Caco-2 (cell line): ENCODE data around the gene TSKS. TPM values are rescaled to one million over a fixed set of nuclear protein-coding genes. Genes with fewer than 3 reads are reported as not detected.

ENCODE experiments used
- BruUV-seq: library from RNA; stranded (reverse); fragments of 400-500 nt; replicated peaks from 2 replicates; lab custom pipeline; 2021; lab: Mats Ljungman, UMichigan
- CTCF ChIA-PET: fragments of 300-600 bp; sonication (Branson Sonifier 250); formaldehyde crosslinking; loops from one replicate; lab custom pipeline; 2022; ENCODE audit warnings: antibody characterized with exemption; lab: Charles Lee
- POLR2A ChIA-PET: fragments of 300-600 bp; sonication (Branson Sonifier 250); formaldehyde crosslinking; loops from one replicate; lab custom pipeline; 2022; ENCODE audit warnings: antibody characterized with exemption; lab: Charles Lee
- DNase-seq, 2 experiments: peaks; one replicate each; pipeline versions ENCODE4 v3.0.0 to v3.0.0-alpha.2; 2020 to 2022
- H3K27me3 ChIP-seq: replicated peaks from 2 replicates; pipeline ENCODE4 v1.6.0; 2011; ENCODE audit warnings: low read length; ENCODE audit not compliant: control insufficient read depth, insufficient read depth
- H3K36me3 ChIP-seq: 2 replicates; pipeline ENCODE4 v1.5.1; 2011; ENCODE audit warnings: low read length; ENCODE audit not compliant: control insufficient read depth, insufficient read depth
- H3K4me1 ChIP-seq: fragments of 250-450 bp; sonication (Bioruptor Pico); 2 replicates; pipeline ENCODE4 v1.5.1; 2020; ENCODE audit warnings: mild to moderate bottlenecking
- H3K4me3 ChIP-seq: 2 replicates; pipeline ENCODE4 v1.5.1; 2011; ENCODE audit warnings: low read depth, mild to moderate bottlenecking, control low read depth, low read length
- H3K9me3 ChIP-seq: fragments of 250-450 bp; sonication (Bioruptor Pico); 2 replicates; pipeline ENCODE4 v1.5.1; 2020; ENCODE audit warnings: mild to moderate bottlenecking, moderate library complexity
- H3K27ac Mint-ChIP-seq: one replicate; pipeline ENCODE4 v1.8.0; 2022; ENCODE audit warnings: mixed read lengths; ENCODE audit not compliant: unreplicated experiment
- H3K27me3 Mint-ChIP-seq: one replicate; pipeline ENCODE4 v1.8.0; 2022; ENCODE audit warnings: mixed read lengths; ENCODE audit not compliant: insufficient read depth, unreplicated experiment
- H3K36me3 Mint-ChIP-seq: one replicate; pipeline ENCODE4 v1.8.0; 2022; ENCODE audit warnings: mild to moderate bottlenecking, mixed read lengths; ENCODE audit not compliant: insufficient read depth, unreplicated experiment
- H3K4me1 Mint-ChIP-seq: one replicate; pipeline ENCODE4 v1.8.0; 2022; ENCODE audit warnings: low read depth, mixed read lengths; ENCODE audit not compliant: unreplicated experiment
- H3K4me3 Mint-ChIP-seq: one replicate; pipeline ENCODE4 v1.8.0; 2022; ENCODE audit warnings: mild to moderate bottlenecking, moderate library complexity, mixed read lengths; ENCODE audit not compliant: unreplicated experiment
- H3K9me3 Mint-ChIP-seq: one replicate; pipeline ENCODE4 v1.8.0; 2022; ENCODE audit warnings: mixed read lengths; ENCODE audit not compliant: unreplicated experiment
- CTCF ChIP-seq, 2 experiments: fragments of 200-600 bp in 1 of 2; IDR thresholded peaks; 1 replicate in 1 of 2; 2 replicates in 1 of 2; pipeline versions ENCODE4 v1.5.1 to v1.8.0; 2011 to 2022; ENCODE audit warnings: antibody characterized with exemption in 1 of 2, control low read depth in 1 of 2, inconsistent platforms in 1 of 2, low read depth in 1 of 2, low read length in 1 of 2, mild to moderate bottlenecking in 1 of 2, moderate library complexity in 1 of 2; ENCODE audit not compliant: insufficient read depth in 1 of 2, severe bottlenecking in 1 of 2, unreplicated experiment in 1 of 2
- intact Hi-C: fragments of 100-400 bp; cut with micrococcal nuclease; formaldehyde crosslinking; loops from one replicate; pipeline ENCODE4 v1.10.0; 2022; ENCODE audit not compliant: unreplicated experiment
- microRNA-seq: library from miRNA; unstranded; fragments of <30 nt; microRNA quantifications from one replicate; pipeline ENCODE4 v1.2.0, GENCODE V29; 2022
- total RNA-seq: library from RNA; stranded (reverse); gene quantifications from 2 replicates; pipeline ENCODE4 v1.2.3, GENCODE V29; 2022

Gene TSKS
- total RNA-seq, 1 experiment from 2014 or later = not detected

GRCh38 chr19:49690656-49691242 lies 72.4 kb downstream of the TSKS start, which contains the start of gene CPT1C:
Gene CPT1C, plus strand, starts transcription at chr19:49691116. Its CDS starts 1,137 bp downstream, at chr19:49692253.
- peak within 1 kb of the TSS; percentile 60 for H3K27ac Mint-ChIP-seq
- H3K27me3 Mint-ChIP-seq = no peaks in the 10 kb centered on the region
- no peak within 1 kb of the TSS for H3K4me3 ChIP-seq
- no peak for TF ChIP-seq CTCF (IDR thresholded peaks at IDR 0.05; ENCODE audit: insufficient read depth in 1 of 2, low read depth in 1 of 2, low read length in 1 of 2, severe bottlenecking in 1 of 2, unreplicated experiment in 1 of 2)
- ChIA-PET POLR2A (interaction anchor here (0.7 kb wide), 1 partner anchor 738 kb away, joined by 5 read pairs; no protein-coding TSS in a partner anchor), CTCF (no interaction called here)
- no peaks in the 10 kb centered on the region for H3K27me3 ChIP-seq
- intact Hi-C loops = no loop called here
- DNase-seq = peak in 1 of 2 experiments; percentile 63
- peaks cover 72% of the 10 kb centered on the region for H3K36me3 Mint-ChIP-seq
- peak within 1 kb of the TSS; percentile 58 for H3K4me3 Mint-ChIP-seq
- peaks cover 10% of the 10 kb centered on the region for H3K4me1 Mint-ChIP-seq
- BruUV-seq = no TSS peak
- 0 out of 2 replicates have a peak, but pooled peaks cover 2% of the 10 kb centered on the region for H3K9me3 ChIP-seq
- H3K36me3 ChIP-seq = peaks cover 3% of the 10 kb centered on the region; the same call in 1 of the 2 replicates
- H3K9me3 Mint-ChIP-seq = peaks cover 10% of the 10 kb centered on the region
- H3K4me1 ChIP-seq = no peaks in the 10 kb centered on the region

GRCh38 chr19:49690079-49690655 lies 72.9 kb downstream of the TSKS start:
- ChIA-PET POLR2A (interaction anchor here (0.7 kb wide), 1 partner anchor 738 kb away, joined by 5 read pairs; no protein-coding TSS in a partner anchor), CTCF (no interaction called here)
- H3K27me3 ChIP-seq = no peaks in the 10 kb centered on the region
- no peak overlapping the region for H3K4me3 ChIP-seq
- Mint-ChIP-seq H3K27me3 (no peaks in the 10 kb centered on the region), H3K4me1 (peaks cover 14% of the 10 kb centered on the region), H3K4me3 (peak overlapping the region; percentile 58), H3K9me3 (peaks cover 10% of the 10 kb centered on the region), H3K27ac (peak overlapping the region; percentile 60), H3K36me3 (peaks cover 78% of the 10 kb centered on the region)
- no TSS peak for BruUV-seq
- no peaks in the 10 kb centered on the region for H3K4me1 ChIP-seq
- intact Hi-C loops = no loop called here
- no peak for TF ChIP-seq CTCF (IDR thresholded peaks at IDR 0.05; ENCODE audit: insufficient read depth in 1 of 2, low read depth in 1 of 2, low read length in 1 of 2, severe bottlenecking in 1 of 2, unreplicated experiment in 1 of 2)
- DNase-seq = no peak
- H3K9me3 ChIP-seq = 0 out of 2 replicates have a peak, but pooled peaks cover 2% of the 10 kb centered on the region
- H3K36me3 ChIP-seq = peaks cover 3% of the 10 kb centered on the region; the same call in 1 of the 2 replicates

Small RNAs within 50 kb of the gene (microRNA-seq; reads per million reads assigned to microRNA genes)
- 1.1 reads per million for gene MIR6799

Other genes with a start within 250 kb of the TSKS start
- gene RCN3, start 235.3 kb downstream of the TSKS start, total RNA-seq = 6.6 and 7.0 TPM in 2 replicates
- gene NOSIP, start 182.8 kb downstream of the TSKS start, total RNA-seq = 74.7 and 77.7 TPM in 2 replicates
- 7.7 and 8.4 TPM in 2 replicates for gene PRRG2, start 182.0 kb downstream of the TSKS start, total RNA-seq
- 38.8 and 40.5 TPM in 2 replicates for gene PRR12, start 172.1 kb downstream of the TSKS start, total RNA-seq
- 10.6 and 11.3 TPM in 2 replicates for gene RRAS, start 123.2 kb downstream of the TSKS start, total RNA-seq
- 83.4 and 89.5 TPM in 2 replicates for gene SCAF1, start 121.1 kb downstream of the TSKS start, total RNA-seq
- gene IRF3, start 97.4 kb downstream of the TSKS start, total RNA-seq = 125 and 131 TPM in 2 replicates
- 103 and 111 TPM in 2 replicates for gene BCL2L12, start 97.4 kb downstream of the TSKS start, total RNA-seq
- gene PRMT1, start 86.0 kb downstream of the TSKS start, total RNA-seq = 326 and 343 TPM in 2 replicates
- 8.5 and 10.4 TPM in 2 replicates for gene ADM5, start 73.7 kb downstream of the TSKS start, total RNA-seq
- 1.9 and 2.0 TPM in 2 replicates for gene CPT1C, start 72.2 kb downstream of the TSKS start, total RNA-seq
- 107 and 126 TPM in 2 replicates for gene AP2A1, start 3.7 kb upstream of the TSKS start, total RNA-seq
- gene FUZ, start 50.0 kb upstream of the TSKS start, total RNA-seq = 0.75 and 0.93 TPM in 2 replicates
- 102 and 104 TPM in 2 replicates for gene MED25, start 55.0 kb upstream of the TSKS start, total RNA-seq
- gene PTOV1, start 87.9 kb upstream of the TSKS start, total RNA-seq = 209 and 224 TPM in 2 replicates
- 130 and 147 TPM in 2 replicates for gene PNKP, start 104.3 kb upstream of the TSKS start, total RNA-seq
- gene AKT1S1, start 114.0 kb upstream of the TSKS start, total RNA-seq = 64.6 and 77.6 TPM in 2 replicates
- 55.3 and 56.5 TPM in 2 replicates for gene TBC1D17, start 114.4 kb upstream of the TSKS start, total RNA-seq
- 0.61 and 1.1 TPM in 2 replicates for gene IL4I1, start 133.6 kb upstream of the TSKS start, total RNA-seq
- gene ATF5, start 165.9 kb upstream of the TSKS start, total RNA-seq = 47.3 and 64.0 TPM in 2 replicates
- 116 and 118 TPM in 2 replicates for gene NUP62, start 166.2 kb upstream of the TSKS start, total RNA-seq
- gene SIGLEC11, start 197.9 kb upstream of the TSKS start, total RNA-seq = not detected in 2 replicates